Ascending aorta (tissue), 2 donors: Measurements from ENCODE around the gene TNFAIP8. TPM values are rescaled to one million over a fixed set of nuclear protein-coding genes. Genes with fewer than 3 reads are reported as not detected.
A peak's percentile ranks its signal among the peaks of the same experiment; 100 is the strongest.

Experiments used
- DNase-seq, 2 donors: peaks; one replicate each; pipeline ENCODE4 v3.0.0-alpha.2; 2019; ENCODE audit warnings: low spot score in 2 of 2
- H3K27ac ChIP-seq, 2 donors: fragments of 200-600 bp; sonication (generic); one replicate each; pipeline ENCODE4 v1.5.1; 2016 to 2017; ENCODE audit warnings: mild to moderate bottlenecking in 1 of 2
- H3K27me3 ChIP-seq: fragments of 200-600 bp; sonication (generic); one replicate; pipeline ENCODE4 v1.5.1; 2017
- H3K36me3 ChIP-seq, 2 donors: fragments of 200-600 bp; sonication (generic); one replicate each; pipeline ENCODE4 v1.5.1; 2016
- H3K4me1 ChIP-seq, 2 donors: fragments of 200-600 bp; sonication (generic); one replicate each; pipeline ENCODE4 v1.5.1; 2016 to 2017; ENCODE audit warnings: mild to moderate bottlenecking in 1 of 2
- H3K4me3 ChIP-seq, 2 donors: fragments of 200-600 bp; sonication (generic); one replicate each; pipeline ENCODE4 v1.5.1; 2016 to 2017; ENCODE audit warnings: mild to moderate bottlenecking in 1 of 2
- H3K9me3 ChIP-seq, 2 donors: fragments of 200-600 bp; sonication (generic); one replicate each; pipeline ENCODE4 v1.5.1; 2016
- CTCF ChIP-seq, 3 experiments: fragments of 200-600 bp in 2 of 3; fragments of 450-650 bp in 1 of 3; sonication (generic) in 2 of 3; IDR thresholded peaks; one replicate each; pipeline ENCODE4 v1.5.1; 2016 to 2019; ENCODE audit warnings: antibody characterized with exemption in 3 of 3, mild to moderate bottlenecking in 1 of 3, moderate library complexity in 1 of 3
- intact Hi-C: fragments of 100-400 bp; cut with DNase I; formaldehyde crosslinking; loops from one replicate; pipeline ENCODE4 v1.15.1; 2023
- total RNA-seq: library from RNA; depleted of rRNA; stranded (reverse); fragments of >200 nt; gene quantifications from one replicate; pipeline ENCODE4 v1.1.0, GENCODE V29; 2016

TNFAIP8 gene
- total RNA-seq, 1 donor from 2014 or later: 3.5 TPM

- intact Hi-C loops: no loop called here
Observed at GRCh38 chr5:119389288-119390030, 33.6 kb downstream of the TNFAIP8 start.

GRCh38 chr5:119390404-119390803 is 34.6 kb downstream of the TNFAIP8 start:
- no peak overlapping the region for H3K27ac ChIP-seq
- no peaks in the 10 kb centered on the region for H3K27me3 ChIP-seq
- TF ChIP-seq CTCF (IDR thresholded peaks at IDR 0.05): no peak
- DNase-seq: no peak
- H3K4me3 ChIP-seq: no peak overlapping the region
- H3K36me3 ChIP-seq: no peaks in the 10 kb centered on the region
- intact Hi-C loops: no loop called here
- H3K4me1 ChIP-seq: peaks cover 6 to 32% of the 10 kb centered on the region in 2 donors
- H3K9me3 ChIP-seq: no peaks in the 10 kb centered on the region

More at GRCh38 chr5:119389288-119390030, 33.6 kb downstream of the TNFAIP8 start:
- no peak for TF ChIP-seq CTCF (IDR thresholded peaks at IDR 0.05)
- no peaks in the 10 kb centered on the region for H3K36me3 ChIP-seq
- peak overlapping the region; percentile 28 to 38 for H3K27ac ChIP-seq
- peaks cover 6 to 32% of the 10 kb centered on the region in 2 donors for H3K4me1 ChIP-seq
- no peaks in the 10 kb centered on the region for H3K9me3 ChIP-seq
- H3K4me3 ChIP-seq: peak overlapping the region in 1 of 2 donors; percentile 14
- H3K27me3 ChIP-seq: no peaks in the 10 kb centered on the region
- DNase-seq: no peak

GRCh38 chr5:119393201-119393691 is 37.4 kb downstream of the TNFAIP8 start:
- intact Hi-C loops: no loop called here
- H3K9me3 ChIP-seq: no peaks in the 10 kb centered on the region
- H3K4me1 ChIP-seq: peaks cover 0 to 27% of the 10 kb centered on the region in 2 donors
- H3K27me3 ChIP-seq: no peaks in the 10 kb centered on the region
- TF ChIP-seq CTCF (IDR thresholded peaks at IDR 0.05): no peak
- H3K4me3 ChIP-seq: no peak overlapping the region
- peak overlapping the region in 1 of 2 donors; percentile 55 for H3K27ac ChIP-seq
- DNase-seq: no peak
- no peaks in the 10 kb centered on the region for H3K36me3 ChIP-seq

- Histone ChIP-seq H3K27ac (peak overlapping the region in 1 of 2 donors; percentile 55), H3K4me3 (no peak overlapping the region), H3K9me3 (no peaks in the 10 kb centered on the region), H3K36me3 (no peaks in the 10 kb centered on the region), H3K4me1 (peaks cover 0 to 27% of the 10 kb centered on the region in 2 donors), H3K27me3 (no peaks in the 10 kb centered on the region)
- TF ChIP-seq CTCF (IDR thresholded peaks at IDR 0.05): no peak
- DNase-seq: no peak
- intact Hi-C loops: no loop called here
Observed at GRCh38 chr5:119393746-119394145, 37.9 kb downstream of the TNFAIP8 start.

GRCh38 chr5:119395080-119395836 is 39.4 kb downstream of the TNFAIP8 start:
- Histone ChIP-seq H3K27me3 (no peaks in the 10 kb centered on the region), H3K4me3 (no peak overlapping the region), H3K27ac (peak overlapping the region in 1 of 2 donors; percentile 22), H3K36me3 (no peaks in the 10 kb centered on the region), H3K4me1 (peaks cover 0 to 16% of the 10 kb centered on the region in 2 donors), H3K9me3 (no peaks in the 10 kb centered on the region)
- DNase-seq: no peak
- no peak for TF ChIP-seq CTCF (IDR thresholded peaks at IDR 0.05)
- intact Hi-C loops: no loop called here
